Right lobe of liver (tissue), 6 donors: ENCODE measurements around the gene MTUS2. TPM values are rescaled to one million over a fixed set of nuclear protein-coding genes. Genes with fewer than 3 reads are reported as not detected.

Experiments used
- ATAC-seq, 4 donors: fragments of 200-7000 bp; cut with Tn5 transposase; one replicate each; pipeline ENCODE4 v1.9.1; 2020; ENCODE audit warnings: mild to moderate bottlenecking in 4 of 4, moderate library complexity in 4 of 4
- DNase-seq, 3 donors: peaks; one replicate each; pipeline ENCODE4 v3.0.0-alpha.2; 2020
- H3K27ac ChIP-seq, 3 donors: fragments of 200-600 bp; one replicate each; pipeline ENCODE4 v1.8.0; 2022
- H3K27me3 ChIP-seq, 2 donors: fragments of 200-600 bp; one replicate each; pipeline ENCODE4 v1.8.0; 2022
- H3K36me3 ChIP-seq, 4 donors: fragments of 200-600 bp; sonication (generic) in 1 of 4; one replicate each; pipeline versions ENCODE4 v1.5.1 to v1.8.0; 2017 to 2022; ENCODE audit warnings: control low read depth in 1 of 4
- H3K4me1 ChIP-seq, 4 donors: fragments of 200-600 bp; sonication (generic) in 1 of 4; one replicate each; pipeline versions ENCODE4 v1.5.1 to v1.8.0; 2017 to 2022; ENCODE audit warnings: control low read depth in 1 of 4
- H3K4me3 ChIP-seq, 3 donors: fragments of 200-600 bp; one replicate each; pipeline ENCODE4 v1.8.0; 2022
- H3K9me3 ChIP-seq, 4 donors: fragments of 200-600 bp; sonication (generic) in 1 of 4; one replicate each; pipeline versions ENCODE4 v1.5.1 to v1.8.0; 2017 to 2022; ENCODE audit warnings: control low read depth in 1 of 4
- POLR2A ChIP-seq: fragments of 450-650 bp; IDR thresholded peaks from one replicate; pipeline ENCODE4 v1.6.1; 2017; ENCODE audit warnings: antibody characterized with exemption, mild to moderate bottlenecking
- WGBS: methylation state at CpG from one replicate; pipeline ENCODE4 v1.1.6; 2018; ENCODE audit warnings: low coverage, low lambda C conversion rate; ENCODE audit not compliant: insufficient coverage; ENCODE audit errors: missing lambda C conversion rate; 5-methylcytosine and 5-hydroxymethylcytosine counted together
- intact Hi-C, 2 donors: fragments of 100-400 bp; cut with DNase I; formaldehyde crosslinking; loops; one replicate each; pipeline versions ENCODE4 v1.11.2 to v1.14.1; 2022
- total RNA-seq, 6 experiments: library from RNA; depleted of rRNA in 2 of 6; stranded (reverse); fragments of >200 nt in 2 of 6; fragmentation: NEBNext Ultra II Directional in 3 of 6; extraction: Animal tissue kit (Norgen Biotek cat#: 25700) in 3 of 6; gene quantifications; one replicate each; pipeline versions ENCODE4 v1.1.0 to v1.2.4, GENCODE V29; 2016 to 2023
- TF ChIP-seq, protein P1 (sequence below), 4 donors: fragments of 200-600 bp in 3 of 4; fragments of 450-650 bp in 1 of 4; IDR thresholded peaks; one replicate each; pipeline versions ENCODE4 v1.5.1 to v1.8.0; 2016 to 2022; ENCODE audit warnings: antibody characterized with exemption in 4 of 4, mild to moderate bottlenecking in 2 of 4
- donor health status: DM: no; HTN: yes; CAD: no.
- donor health status: DM: no; HTN: no; CAD: no.
- donor health status: DM: no; HTN: no; CAD: no.
- donor health status: DM: no; HTN: yes; CAD: no.
- donor health status: DM: no; HTN: yes; CAD: no.

Gene MTUS2
- total RNA-seq, 6 experiments from 2014 or later = 0.15 to 2.2 (median 0.98) TPM

DNA sequence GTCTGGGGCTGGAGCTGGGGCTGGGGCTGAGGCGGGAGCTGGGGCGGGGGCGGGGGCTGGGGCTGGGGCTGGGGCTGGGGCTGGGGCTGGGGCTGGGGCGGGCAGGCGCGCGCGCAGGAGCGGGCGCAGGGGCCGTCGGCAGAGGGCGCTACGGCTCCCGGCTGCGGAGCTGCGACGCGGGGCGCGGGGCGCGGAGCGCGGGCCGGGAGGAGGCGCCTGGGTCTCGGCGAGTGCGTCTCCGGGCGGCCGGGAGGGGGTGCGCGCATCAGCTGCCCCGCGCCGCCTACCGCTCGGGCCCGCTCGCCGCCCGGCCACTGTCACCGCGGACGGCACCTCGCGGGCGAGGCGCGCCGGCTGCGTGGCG lies 422 bp upstream of the MTUS2 start:
- no CpG with 5 or more reads among the region's 55 CpGs for WGBS
- TF ChIP-seq, protein P1, sequence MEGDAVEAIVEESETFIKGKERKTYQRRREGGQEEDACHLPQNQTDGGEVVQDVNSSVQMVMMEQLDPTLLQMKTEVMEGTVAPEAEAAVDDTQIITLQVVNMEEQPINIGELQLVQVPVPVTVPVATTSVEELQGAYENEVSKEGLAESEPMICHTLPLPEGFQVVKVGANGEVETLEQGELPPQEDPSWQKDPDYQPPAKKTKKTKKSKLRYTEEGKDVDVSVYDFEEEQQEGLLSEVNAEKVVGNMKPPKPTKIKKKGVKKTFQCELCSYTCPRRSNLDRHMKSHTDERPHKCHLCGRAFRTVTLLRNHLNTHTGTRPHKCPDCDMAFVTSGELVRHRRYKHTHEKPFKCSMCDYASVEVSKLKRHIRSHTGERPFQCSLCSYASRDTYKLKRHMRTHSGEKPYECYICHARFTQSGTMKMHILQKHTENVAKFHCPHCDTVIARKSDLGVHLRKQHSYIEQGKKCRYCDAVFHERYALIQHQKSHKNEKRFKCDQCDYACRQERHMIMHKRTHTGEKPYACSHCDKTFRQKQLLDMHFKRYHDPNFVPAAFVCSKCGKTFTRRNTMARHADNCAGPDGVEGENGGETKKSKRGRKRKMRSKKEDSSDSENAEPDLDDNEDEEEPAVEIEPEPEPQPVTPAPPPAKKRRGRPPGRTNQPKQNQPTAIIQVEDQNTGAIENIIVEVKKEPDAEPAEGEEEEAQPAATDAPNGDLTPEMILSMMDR (IDR thresholded peaks at IDR 0.05) = peak; percentile 12 to 60 (median 34)
- TF ChIP-seq POLR2A = no peak
- Histone ChIP-seq H3K27ac (no peak overlapping the region), H3K27me3 (no peaks in the 10 kb centered on the region), H3K36me3 (no peaks in the 10 kb centered on the region), H3K4me1 (peaks cover 0 to 7% (median 0%) of the 10 kb centered on the region in 4 donors), H3K9me3 (peaks cover 0 to 5% (median 0%) of the 10 kb centered on the region in 4 donors), H3K4me3 (peak overlapping the region; percentile 30 to 55 (median 38))
- DNase-seq (peak; percentile 75 to 85 (median 77)), ATAC-seq (peak; percentile 90 to 98 (median 96))
- intact Hi-C loops = loop anchor here in 1 of 2 donors (10.0 kb wide), 1 partner anchor 545 kb away; no protein-coding TSS in a partner anchor

DNA sequence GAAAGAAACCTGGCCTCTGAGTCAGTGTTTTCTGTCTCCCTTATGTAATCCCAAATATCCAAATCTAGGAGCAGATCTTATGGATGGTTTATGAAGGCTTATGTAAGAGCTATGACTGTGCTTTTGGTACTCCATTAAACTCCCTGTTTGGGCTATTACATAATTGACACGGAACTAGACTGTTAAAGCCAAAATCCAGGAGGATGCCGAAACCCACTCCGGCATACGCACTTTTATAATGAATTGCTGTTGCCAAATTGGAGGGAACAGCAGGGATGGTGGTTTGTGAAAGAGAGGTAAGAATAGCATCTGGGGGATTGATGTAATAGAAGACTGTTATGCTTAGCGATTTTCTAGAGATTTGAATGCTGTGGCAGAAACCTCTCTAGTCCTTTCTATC lies 2.0 kb downstream of the MTUS2 start:
- Histone ChIP-seq H3K9me3 (no peaks in the 10 kb centered on the region), H3K4me3 (no peak overlapping the region), H3K27ac (no peak overlapping the region), H3K27me3 (no peaks in the 10 kb centered on the region), H3K4me1 (peaks cover 0 to 7% (median 0%) of the 10 kb centered on the region in 4 donors), H3K36me3 (no peaks in the 10 kb centered on the region)
- TF ChIP-seq, protein P1 (IDR thresholded peaks at IDR 0.05) = no peak
- DNase-seq = no peak
- ATAC-seq = no peak
- intact Hi-C loops = no loop called here
- 91% methylated on average over 5 of the region's 5 CpGs for WGBS

DNA sequence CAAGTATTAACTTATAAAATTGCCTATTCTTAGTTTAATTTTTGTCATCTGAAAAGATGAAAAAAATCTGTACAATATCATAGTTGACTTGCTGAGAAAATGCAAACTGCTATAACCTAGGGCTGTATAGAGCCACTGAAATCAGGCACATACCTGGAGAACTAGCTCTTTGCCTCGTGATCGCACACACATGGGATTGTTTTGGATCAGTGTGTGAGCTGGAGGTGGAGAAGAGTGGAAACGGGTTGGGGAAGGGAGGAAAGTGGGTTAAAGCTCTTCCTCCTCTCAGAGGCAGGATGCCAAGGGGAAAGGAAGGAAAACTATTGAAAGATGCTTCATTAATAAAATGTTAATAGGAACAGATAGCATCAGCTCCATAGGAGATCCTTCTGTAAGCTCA lies 2.7 kb downstream of the MTUS2 start:
- no peak for ATAC-seq
- Histone ChIP-seq H3K27me3 (no peaks in the 10 kb centered on the region), H3K36me3 (no peaks in the 10 kb centered on the region), H3K4me3 (no peak overlapping the region), H3K27ac (no peak overlapping the region), H3K4me1 (peaks cover 0 to 7% (median 0%) of the 10 kb centered on the region in 4 donors), H3K9me3 (no peaks in the 10 kb centered on the region)
- intact Hi-C loops = no loop called here
- 83% methylated on average over 3 of the region's 3 CpGs for WGBS
- TF ChIP-seq POLR2A = no peak
- TF ChIP-seq, protein P1 (IDR thresholded peaks at IDR 0.05) = no peak
- no peak for DNase-seq

DNA sequence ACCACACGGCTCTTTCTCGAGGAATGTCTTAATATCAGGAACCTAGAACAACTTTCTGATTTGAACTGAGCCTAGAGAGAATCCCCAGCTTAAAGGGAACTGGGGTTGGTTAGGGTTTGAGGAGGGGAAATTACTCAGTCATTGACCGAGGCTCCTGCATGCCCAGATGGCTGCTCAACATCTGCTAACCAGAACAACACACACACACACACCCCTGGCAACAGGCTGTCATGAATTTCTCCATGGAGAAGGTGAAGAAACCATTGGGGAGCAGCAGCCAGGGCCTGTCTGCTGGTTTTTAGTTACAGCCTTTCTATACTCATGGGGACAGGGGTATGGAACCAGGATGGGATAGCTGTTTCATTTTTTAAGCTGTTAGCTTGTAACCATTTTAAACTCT lies 5.2 kb downstream of the MTUS2 start:
- peaks cover 0 to 4% (median 0%) of the 10 kb centered on the region in 4 donors for H3K9me3 ChIP-seq
- no peak for DNase-seq
- H3K36me3 ChIP-seq = no peaks in the 10 kb centered on the region
- no peak overlapping the region for H3K27ac ChIP-seq
- H3K4me3 ChIP-seq = no peak overlapping the region
- H3K27me3 ChIP-seq = no peaks in the 10 kb centered on the region
- no peak for ATAC-seq
- peaks cover 0 to 6% (median 0%) of the 10 kb centered on the region in 4 donors for H3K4me1 ChIP-seq
- TF ChIP-seq, protein P1 (IDR thresholded peaks at IDR 0.05) = no peak
- TF ChIP-seq POLR2A = no peak
- intact Hi-C loops = no loop called here
- 63% methylated on average over 2 of the region's 3 CpGs for WGBS

DNA sequence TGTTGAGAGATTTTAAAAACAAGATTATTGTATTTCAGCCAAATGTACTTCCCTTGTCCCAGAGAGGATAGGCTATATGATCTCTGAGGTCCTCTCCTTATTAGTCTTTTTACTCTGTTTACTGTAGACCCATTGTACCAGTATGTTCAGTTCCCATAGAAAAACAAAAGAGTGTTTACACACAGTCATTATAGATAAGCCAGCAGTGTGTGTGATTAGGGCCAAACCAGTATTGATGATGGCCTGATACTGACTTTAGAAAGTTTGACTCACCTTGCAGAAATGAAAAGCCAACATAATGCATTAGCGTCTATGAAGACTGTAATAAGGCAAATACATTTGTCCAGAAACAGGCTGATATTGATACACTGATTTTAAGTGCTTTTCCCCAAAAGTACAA lies 6.2 kb downstream of the MTUS2 start:
- TF ChIP-seq POLR2A = no peak
- TF ChIP-seq, protein P1 (IDR thresholded peaks at IDR 0.05) = no peak
- no peak overlapping the region for H3K27ac ChIP-seq
- peak in 2 of 4 donors; percentile 41 to 93 for ATAC-seq
- peaks cover 0 to 4% (median 1%) of the 10 kb centered on the region in 4 donors for H3K9me3 ChIP-seq
- WGBS = 32% methylated on average over 1 of the region's 1 CpG
- no peaks in the 10 kb centered on the region for H3K27me3 ChIP-seq
- H3K36me3 ChIP-seq = no peaks in the 10 kb centered on the region
- no peak overlapping the region for H3K4me3 ChIP-seq
- intact Hi-C loops = no loop called here
- no peaks in the 10 kb centered on the region for H3K4me1 ChIP-seq
- DNase-seq = no peak
